CD4-positive, alpha-beta T cell treated with Interleukin-6 at 100 ng/mL for 8 hours (primary cell): ENCODE measurements around the gene CCDC27.
"Not testable (repeated sequence)": the region's sequence is repeated elsewhere in the genome, so short reads cannot be mapped to it uniquely, and the experiment has no call there.

ENCODE experiments used
- DNase-seq: peaks from one replicate; pipeline ENCODE4 v3.0.0-alpha.2; 2020; ENCODE audit warnings: mixed read lengths, low spot score

The CCDC27 gene

GRCh38 chr1:3736708-3737107 lies 15.5 kb upstream of the CCDC27 start:
- no peak for DNase-seq

GRCh38 chr1:3738943-3739342 lies 13.3 kb upstream of the CCDC27 start:
- DNase-seq = no peak

GRCh38 chr1:3740042-3740441 lies 12.2 kb upstream of the CCDC27 start:
- no peak for DNase-seq

- no peak for DNase-seq
Observed at GRCh38 chr1:3740752-3741151, 11.5 kb upstream of the CCDC27 start.

- DNase-seq = no peak
Observed at GRCh38 chr1:3741566-3742438, 10.4 kb upstream of the CCDC27 start.

- DNase-seq = no peak
Observed at GRCh38 chr1:3742439-3743298, 9.6 kb upstream of the CCDC27 start.

- DNase-seq = no peak
Observed at GRCh38 chr1:3743421-3743820, 8.8 kb upstream of the CCDC27 start.

GRCh38 chr1:3743826-3744225 lies 8.4 kb upstream of the CCDC27 start:
- DNase-seq = no peak

- no peak for DNase-seq
Observed at GRCh38 chr1:3744646-3745045, 7.6 kb upstream of the CCDC27 start.

GRCh38 chr1:3745071-3745470 lies 7.2 kb upstream of the CCDC27 start:
- DNase-seq = no peak

GRCh38 chr1:3745590-3746381 lies 6.5 kb upstream of the CCDC27 start:
- DNase-seq = no peak

GRCh38 chr1:3746389-3746829 lies 5.8 kb upstream of the CCDC27 start:
- no peak for DNase-seq

- DNase-seq = peak; percentile 88
Observed at GRCh38 chr1:3746830-3747521, 5.3 kb upstream of the CCDC27 start.

GRCh38 chr1:3747522-3747848 lies 4.8 kb upstream of the CCDC27 start:
- DNase-seq = no peak

- DNase-seq = no peak
Observed at GRCh38 chr1:3747903-3748302, 4.3 kb upstream of the CCDC27 start.

- not testable (repeated sequence) for DNase-seq
Observed at GRCh38 chr1:3748316-3748900, 3.8 kb upstream of the CCDC27 start.

GRCh38 chr1:3749512-3749911 lies 2.7 kb upstream of the CCDC27 start:
- no peak for DNase-seq

GRCh38 chr1:3750741-3751140 lies 1.5 kb upstream of the CCDC27 start:
- no peak for DNase-seq

GRCh38 chr1:3753656-3754454 lies 1.6 kb downstream of the CCDC27 start:
- no peak for DNase-seq

GRCh38 chr1:3756394-3756793 lies 4.1 kb downstream of the CCDC27 start:
- DNase-seq = no peak

GRCh38 chr1:3759164-3759563 lies 6.9 kb downstream of the CCDC27 start:
- no peak for DNase-seq
